ENCODE data around the gene SPOCK2.

- TF ChIP-seq TAF1 (IDR thresholded peaks at IDR 0.05; ENCODE audit: borderline replicate concordance, insufficient read depth, low read length) (no peak), REST (IDR thresholded peaks at IDR 0.05; ENCODE audit: insufficient read depth in 1 of 2, low read depth in 2 of 2, low read length in 2 of 2) (no peak), POLR2AphosphoS5 (IDR thresholded peaks at IDR 0.05; ENCODE audit: low read depth, low read length) (no peak)
These were observed 681 bp upstream of the SPOCK2 start for GRCh38 chr10:72088889-72089575.

All from PFSK-1 (cell line).